Measurements from ENCODE around the gene PDS5B.

- TF ChIP-seq CEBPZ (IDR thresholded peaks at IDR 0.05; ENCODE audit: low read depth, low read length) (no peak), SMC3 (IDR thresholded peaks at IDR 0.05; ENCODE audit: borderline replicate concordance, low read length) (no peak), MXI1 (IDR thresholded peaks at IDR 0.05; ENCODE audit: low read depth, low read length) (no peak), CTCF (IDR thresholded peaks at IDR 0.05 in 2 of 3, conservative IDR thresholded peaks at IDR 0.05 in 1 of 3; ENCODE audit: control insufficient read depth in 2 of 3, extremely low read depth in 1 of 3, insufficient read depth in 1 of 3, low read depth in 3 of 3, low read length in 3 of 3) (no peak), IRF3 (IDR thresholded peaks at IDR 0.05) (no peak), CHD1 (IDR thresholded peaks at IDR 0.05; ENCODE audit: low read depth, low read length) (no peak), NRF1 (conservative IDR thresholded peaks at IDR 0.05; ENCODE audit: low read depth, low read length) (no peak), SPI1 (IDR thresholded peaks at IDR 0.05; ENCODE audit: borderline replicate concordance, insufficient read depth, low read depth, low read length) (no peak)
Observed at GRCh38 chr13:32734511-32734910, 148.3 kb downstream of the PDS5B start.

All from GM12878 (cell line).